PC-9 (cell line): ENCODE measurements around the gene CEACAM8. TPM values are rescaled to one million over a fixed set of nuclear protein-coding genes. Genes with fewer than 3 reads are reported as not detected.

Experiments used
- BruUV-seq: library from RNA; stranded (reverse); fragments of 400-500 nt; replicated peaks from 2 replicates; lab custom pipeline; 2021; lab: Mats Ljungman, UMichigan
- CTCF ChIA-PET: fragments of 300-600 bp; sonication (Branson Sonifier 250); formaldehyde crosslinking; loops from one replicate; lab custom pipeline; 2022; ENCODE audit warnings: antibody characterized with exemption; lab: Charles Lee
- POLR2A ChIA-PET: fragments of 300-600 bp; sonication (Branson Sonifier 250); formaldehyde crosslinking; loops from one replicate; lab custom pipeline; 2022; ENCODE audit warnings: antibody characterized with exemption; ENCODE audit not compliant: unreplicated experiment; lab: Charles Lee
- DNase-seq, 2 experiments: peaks; one replicate each; pipeline versions ENCODE4 v3.0.0 to v3.0.0-alpha.2; 2015 to 2022; ENCODE audit warnings: mixed read lengths in 1 of 2
- H2AFZ ChIP-seq: fragments of 200-600 bp; sonication (generic); 2 replicates; pipeline ENCODE4 v1.8.1; 2017; ENCODE audit warnings: antibody characterized with exemption
- H3F3A ChIP-seq: fragments of 200-600 bp; sonication (generic); 2 replicates; pipeline ENCODE4 v1.8.1; 2017; ENCODE audit warnings: antibody characterized with exemption, mild to moderate bottlenecking, low read depth; ENCODE audit not compliant: insufficient read depth
- H3K27ac ChIP-seq: fragments of 200-600 bp; sonication (generic); 2 replicates; pipeline ENCODE4 v1.6.1; 2016; ENCODE audit warnings: mixed run types
- H3K27me3 ChIP-seq: fragments of 200-600 bp; sonication (generic); 2 replicates; pipeline ENCODE4 v1.6.1; 2016; ENCODE audit warnings: low read depth, mixed run types; ENCODE audit not compliant: insufficient read depth
- H3K36me3 ChIP-seq: fragments of 200-600 bp; sonication (generic); 2 replicates; pipeline ENCODE4 v1.6.1; 2016; ENCODE audit warnings: low read depth, mixed run types
- H3K4me1 ChIP-seq: fragments of 200-600 bp; sonication (generic); replicated peaks from 2 replicates; pipeline ENCODE4 v1.6.1; 2016; ENCODE audit warnings: mixed run types; ENCODE audit not compliant: insufficient read depth
- H3K4me2 ChIP-seq: fragments of 200-600 bp; sonication (generic); 2 replicates; pipeline ENCODE4 v1.6.1; 2017; ENCODE audit warnings: mixed run types
- H3K4me3 ChIP-seq: fragments of 200-600 bp; sonication (generic); 2 replicates; pipeline ENCODE4 v1.6.1; 2016; ENCODE audit warnings: mixed run types
- H3K79me2 ChIP-seq: fragments of 200-600 bp; sonication (generic); 2 replicates; pipeline ENCODE4 v1.6.1; 2017; ENCODE audit warnings: low read depth, mixed run types
- H3K9me2 ChIP-seq: fragments of 200-600 bp; sonication (generic); 2 replicates; pipeline ENCODE4 v1.8.1; 2017; ENCODE audit warnings: mild to moderate bottlenecking; ENCODE audit not compliant: insufficient read depth
- H3K9me3 ChIP-seq: fragments of 200-600 bp; sonication (generic); 2 replicates; pipeline ENCODE4 v1.8.1; 2016; ENCODE audit warnings: low read depth; ENCODE audit not compliant: insufficient read depth
- H4K20me1 ChIP-seq: fragments of 200-600 bp; sonication (generic); 2 replicates; pipeline ENCODE4 v1.8.1; 2017; ENCODE audit not compliant: insufficient read depth
- CTCF ChIP-seq: fragments of 200-600 bp; sonication (generic); conservative IDR thresholded peaks from 2 replicates; pipeline ENCODE4 v1.6.1; 2017; ENCODE audit warnings: mixed run types, antibody characterized with exemption, mild to moderate bottlenecking, moderate library complexity
- EZH2 ChIP-seq: fragments of 200-600 bp; sonication (generic); IDR thresholded peaks from 2 replicates; pipeline ENCODE4 v1.8.0; 2017; ENCODE audit warnings: antibody characterized with exemption, low read depth
- intact Hi-C: fragments of 100-400 bp; cut with micrococcal nuclease; formaldehyde crosslinking; loops from one replicate; pipeline ENCODE4 v1.10.0; 2022; ENCODE audit not compliant: unreplicated experiment
- total RNA-seq: library from RNA; stranded (reverse); gene quantifications from 2 replicates; pipeline ENCODE4 v1.2.3, GENCODE V29; 2021

CEACAM8 gene
- total RNA-seq, 1 experiment from 2014 or later, result not detected

GRCh38 chr19:42548552-42548951 lies 46.2 kb downstream of the CEACAM8 start:
- TF ChIP-seq CTCF (no peak), EZH2 (no peak)

GRCh38 chr19:42547929-42548328 lies 46.8 kb downstream of the CEACAM8 start:
- intact Hi-C loops, result no loop called here
- H4K20me1 ChIP-seq, result no peaks in the 10 kb centered on the region
- no TSS peak for BruUV-seq
- H2AFZ ChIP-seq, result no peak overlapping the region
- H3K4me1 ChIP-seq, result no peaks in the 10 kb centered on the region
- no peaks in the 10 kb centered on the region for H3K27me3 ChIP-seq
- H3K27ac ChIP-seq, result no peak overlapping the region
- no peaks in the 10 kb centered on the region for H3F3A ChIP-seq
- H3K79me2 ChIP-seq, result no peaks in the 10 kb centered on the region
- DNase-seq, result no peak
- no peak for TF ChIP-seq CTCF
- TF ChIP-seq EZH2, result no peak
- ChIA-PET POLR2A (no interaction called here), CTCF (interaction anchor here (1.2 kb wide), 1 partner anchor 17 kb away, joined by 3 read pairs; no protein-coding TSS in a partner anchor)
- no peaks in the 10 kb centered on the region for H3K36me3 ChIP-seq
- H3K9me3 ChIP-seq, result no peaks in the 10 kb centered on the region
- no peaks in the 10 kb centered on the region for H3K9me2 ChIP-seq
- no peak overlapping the region for H3K4me2 ChIP-seq
- H3K4me3 ChIP-seq, result no peak overlapping the region

More at GRCh38 chr19:42548552-42548951, 46.2 kb downstream of the CEACAM8 start:
- no peak for DNase-seq
- Histone ChIP-seq H3K4me2 (no peak overlapping the region), H3F3A (no peaks in the 10 kb centered on the region), H3K27ac (no peak overlapping the region), H3K9me3 (no peaks in the 10 kb centered on the region), H2AFZ (no peak overlapping the region), H3K79me2 (no peaks in the 10 kb centered on the region), H3K9me2 (no peaks in the 10 kb centered on the region), H3K4me1 (no peaks in the 10 kb centered on the region), H4K20me1 (no peaks in the 10 kb centered on the region), H3K27me3 (no peaks in the 10 kb centered on the region), H3K4me3 (no peak overlapping the region), H3K36me3 (no peaks in the 10 kb centered on the region)
- ChIA-PET POLR2A (no interaction called here), CTCF (interaction anchor here (1.2 kb wide), 1 partner anchor 18 kb away, joined by 3 read pairs; no protein-coding TSS in a partner anchor)
- BruUV-seq, result no TSS peak
- intact Hi-C loops, result no loop called here

DNA sequence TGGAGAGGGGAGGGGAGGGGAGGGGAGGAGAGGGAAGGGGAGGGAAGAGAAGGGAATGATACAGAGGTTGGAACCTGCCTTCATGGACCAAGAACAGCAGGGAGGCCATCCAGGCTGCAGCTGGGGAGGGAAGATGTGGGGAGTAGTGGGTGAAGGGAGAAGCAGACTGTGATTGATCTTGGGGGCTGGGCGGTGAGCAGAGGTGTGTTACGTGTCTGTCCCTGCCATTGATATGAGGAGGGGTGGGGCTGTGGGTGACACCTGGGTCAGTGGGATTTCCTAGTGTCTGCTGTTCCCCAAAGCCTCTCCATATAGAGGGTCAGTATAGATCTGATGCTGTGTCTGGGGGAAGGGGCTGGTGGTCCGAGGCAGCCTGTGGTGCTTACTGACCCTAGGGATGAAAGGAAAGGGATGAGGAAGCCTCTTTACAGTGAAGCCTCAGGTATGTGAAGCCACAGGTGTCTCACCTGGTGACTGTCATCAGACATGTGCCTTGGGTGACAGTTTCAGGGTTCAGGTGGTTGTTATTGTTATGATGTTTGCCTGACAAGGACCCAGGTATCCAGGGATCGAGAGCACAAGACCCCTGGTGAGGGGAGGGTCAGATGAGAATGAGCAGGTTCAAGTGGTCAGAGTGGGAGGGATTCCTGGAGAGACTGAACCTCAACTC lies 47.8 kb downstream of the CEACAM8 start:
- CTCF ChIA-PET, result interaction anchor here (1.2 kb wide), 1 partner anchor 16 kb away, joined by 3 read pairs; no protein-coding TSS in a partner anchor
- no TSS peak for BruUV-seq

More for the DNA sequence above, 47.8 kb downstream of the CEACAM8 start:
- TF ChIP-seq EZH2 (no peak), CTCF (no peak)
- POLR2A ChIA-PET, result no interaction called here
- Histone ChIP-seq H4K20me1 (no peaks in the 10 kb centered on the region), H3K4me2 (no peak overlapping the region), H3K27ac (no peak overlapping the region), H3F3A (no peaks in the 10 kb centered on the region), H3K27me3 (no peaks in the 10 kb centered on the region), H3K9me2 (no peaks in the 10 kb centered on the region), H3K9me3 (no peaks in the 10 kb centered on the region), H3K36me3 (no peaks in the 10 kb centered on the region), H2AFZ (no peak overlapping the region), H3K4me3 (no peak overlapping the region), H3K4me1 (no peaks in the 10 kb centered on the region), H3K79me2 (no peaks in the 10 kb centered on the region)
- DNase-seq, result no peak
- intact Hi-C loops, result no loop called here
